Dendritic cell treated with granulocyte-macrophage colony-stimulating factor and Interleukin-4, amounts not matched to agents 40 ng/mL and 50 ng/mL, for 4 days (primary cell): ENCODE results near the gene CD164.
"Not testable (repeated sequence)": the region's sequence is repeated elsewhere in the genome, so short reads cannot be mapped to it uniquely, and the experiment has no call there.

Source experiments
- H3K27ac Mint-ChIP-seq: one replicate; pipeline ENCODE4 v1.8.0; 2022; ENCODE audit warnings: mild to moderate bottlenecking, mixed read lengths
- H3K27me3 Mint-ChIP-seq: one replicate; pipeline ENCODE4 v1.8.0; 2022; ENCODE audit warnings: mild to moderate bottlenecking, mixed read lengths
- H3K36me3 Mint-ChIP-seq: one replicate; pipeline ENCODE4 v1.8.0; 2022; ENCODE audit warnings: low read depth, mixed read lengths
- H3K4me1 Mint-ChIP-seq: one replicate; pipeline ENCODE4 v1.8.0; 2022; ENCODE audit warnings: low read depth, mixed read lengths
- H3K4me3 Mint-ChIP-seq: one replicate; pipeline ENCODE4 v1.8.0; 2022; ENCODE audit warnings: mild to moderate bottlenecking, moderate library complexity, mixed read lengths
- H3K9me3 Mint-ChIP-seq: one replicate; pipeline ENCODE4 v1.8.0; 2022; ENCODE audit warnings: mixed read lengths
- intact Hi-C: fragments of 100-400 bp; cut with micrococcal nuclease; formaldehyde crosslinking; loops from one replicate; pipeline ENCODE4 v1.15.0; 2022

The CD164 gene

GRCh38 chr6:109345986-109346385 lies 36.3 kb downstream of the CD164 start:
- intact Hi-C loops, result no loop called here

GRCh38 chr6:109344226-109344625 lies 38.0 kb downstream of the CD164 start:
- intact Hi-C loops, result no loop called here
- Mint-ChIP-seq H3K4me1 (peaks cover 45% of the 10 kb centered on the region), H3K9me3 (no peaks in the 10 kb centered on the region), H3K27me3 (peaks cover 4% of the 10 kb centered on the region), H3K36me3 (no peaks in the 10 kb centered on the region), H3K4me3 (no peak overlapping the region), H3K27ac (no peak overlapping the region)

More at GRCh38 chr6:109345986-109346385, 36.3 kb downstream of the CD164 start:
- Mint-ChIP-seq H3K4me3 (no peak overlapping the region), H3K36me3 (peaks cover 4% of the 10 kb centered on the region), H3K4me1 (peaks cover 54% of the 10 kb centered on the region), H3K9me3 (no peaks in the 10 kb centered on the region), H3K27ac (no peak overlapping the region), H3K27me3 (peaks cover 4% of the 10 kb centered on the region)

GRCh38 chr6:109343518-109343917 lies 38.7 kb downstream of the CD164 start:
- H3K36me3 Mint-ChIP-seq, result no peaks in the 10 kb centered on the region
- no peak overlapping the region for H3K4me3 Mint-ChIP-seq
- peaks cover 4% of the 10 kb centered on the region for H3K27me3 Mint-ChIP-seq
- no peak overlapping the region for H3K27ac Mint-ChIP-seq
- H3K4me1 Mint-ChIP-seq, result peaks cover 43% of the 10 kb centered on the region
- no peaks in the 10 kb centered on the region for H3K9me3 Mint-ChIP-seq
- intact Hi-C loops, result no loop called here

- Mint-ChIP-seq H3K4me1 (peaks cover 36% of the 10 kb centered on the region), H3K4me3 (no peak overlapping the region), H3K27me3 (peaks cover 4% of the 10 kb centered on the region), H3K27ac (no peak overlapping the region), H3K36me3 (no peaks in the 10 kb centered on the region), H3K9me3 (no peaks in the 10 kb centered on the region)
- intact Hi-C loops, result no loop called here
These were observed 39.4 kb downstream of the CD164 start for GRCh38 chr6:109342911-109343310.

GRCh38 chr6:109342506-109342905 lies 39.8 kb downstream of the CD164 start:
- Mint-ChIP-seq H3K4me1 (peaks cover 35% of the 10 kb centered on the region), H3K4me3 (no peak overlapping the region), H3K27ac (no peak overlapping the region), H3K9me3 (no peaks in the 10 kb centered on the region), H3K36me3 (no peaks in the 10 kb centered on the region), H3K27me3 (peaks cover 4% of the 10 kb centered on the region)
- intact Hi-C loops, result no loop called here

GRCh38 chr6:109340811-109341210 lies 41.5 kb downstream of the CD164 start:
- H3K9me3 Mint-ChIP-seq, result no peaks in the 10 kb centered on the region
- H3K36me3 Mint-ChIP-seq, result no peaks in the 10 kb centered on the region
- H3K4me3 Mint-ChIP-seq, result no peak overlapping the region
- H3K4me1 Mint-ChIP-seq, result peaks cover 38% of the 10 kb centered on the region
- peaks cover 4% of the 10 kb centered on the region for H3K27me3 Mint-ChIP-seq
- H3K27ac Mint-ChIP-seq, result no peak overlapping the region
- intact Hi-C loops, result no loop called here

GRCh38 chr6:109339906-109340678 lies 42.2 kb downstream of the CD164 start:
- intact Hi-C loops, result no loop called here
- peaks cover 38% of the 10 kb centered on the region for H3K4me1 Mint-ChIP-seq

GRCh38 chr6:109336221-109336961 lies 45.9 kb downstream of the CD164 start:
- Mint-ChIP-seq H3K4me1 (peaks cover 35% of the 10 kb centered on the region), H3K4me3 (no peak overlapping the region), H3K9me3 (no peaks in the 10 kb centered on the region), H3K36me3 (no peaks in the 10 kb centered on the region), H3K27me3 (no peaks in the 10 kb centered on the region), H3K27ac (no peak overlapping the region)
- intact Hi-C loops, result no loop called here

More at GRCh38 chr6:109339906-109340678, 42.2 kb downstream of the CD164 start:
- no peak overlapping the region for H3K27ac Mint-ChIP-seq
- H3K9me3 Mint-ChIP-seq, result no peaks in the 10 kb centered on the region
- no peaks in the 10 kb centered on the region for H3K36me3 Mint-ChIP-seq
- no peak overlapping the region for H3K4me3 Mint-ChIP-seq
- H3K27me3 Mint-ChIP-seq, result peaks cover 4% of the 10 kb centered on the region

- H3K36me3 Mint-ChIP-seq, intact Hi-C loops, H3K27ac Mint-ChIP-seq, H3K27me3 Mint-ChIP-seq, H3K9me3 Mint-ChIP-seq, H3K4me3 Mint-ChIP-seq: not testable (repeated sequence)
- H3K4me1 Mint-ChIP-seq, result peaks cover 31% of the 10 kb centered on the region
These were observed 48.4 kb downstream of the CD164 start for GRCh38 chr6:109333870-109334269.

GRCh38 chr6:109332748-109333147 lies 49.5 kb downstream of the CD164 start:
- intact Hi-C loops, result no loop called here
- H3K4me1 Mint-ChIP-seq, result peaks cover 34% of the 10 kb centered on the region
- no peaks in the 10 kb centered on the region for H3K9me3 Mint-ChIP-seq
- no peaks in the 10 kb centered on the region for H3K36me3 Mint-ChIP-seq
- H3K27ac Mint-ChIP-seq, result no peak overlapping the region
- H3K27me3 Mint-ChIP-seq, result no peaks in the 10 kb centered on the region
- no peak overlapping the region for H3K4me3 Mint-ChIP-seq

- Mint-ChIP-seq H3K36me3 (no peaks in the 10 kb centered on the region), H3K4me3 (no peak overlapping the region), H3K4me1 (peaks cover 23% of the 10 kb centered on the region), H3K27ac (no peak overlapping the region), H3K9me3 (no peaks in the 10 kb centered on the region), H3K27me3 (no peaks in the 10 kb centered on the region)
- intact Hi-C loops, result no loop called here
These were observed 51.2 kb downstream of the CD164 start for GRCh38 chr6:109331081-109331480.

- Mint-ChIP-seq H3K27me3 (no peaks in the 10 kb centered on the region), H3K36me3 (no peaks in the 10 kb centered on the region), H3K4me3 (no peak overlapping the region), H3K27ac (no peak overlapping the region), H3K4me1 (peaks cover 22% of the 10 kb centered on the region), H3K9me3 (no peaks in the 10 kb centered on the region)
- intact Hi-C loops, result no loop called here
These were observed 52.0 kb downstream of the CD164 start for GRCh38 chr6:109330263-109330662.

- Mint-ChIP-seq H3K36me3 (no peaks in the 10 kb centered on the region), H3K9me3 (no peaks in the 10 kb centered on the region), H3K4me1 (peaks cover 22% of the 10 kb centered on the region), H3K27ac (no peak overlapping the region), H3K27me3 (no peaks in the 10 kb centered on the region), H3K4me3 (no peak overlapping the region)
- intact Hi-C loops, result no loop called here
These were observed 53.6 kb downstream of the CD164 start for GRCh38 chr6:109328629-109329028.

- Mint-ChIP-seq H3K27ac (no peak overlapping the region), H3K36me3 (no peaks in the 10 kb centered on the region), H3K27me3 (no peaks in the 10 kb centered on the region), H3K4me3 (no peak overlapping the region), H3K4me1 (peaks cover 20% of the 10 kb centered on the region), H3K9me3 (no peaks in the 10 kb centered on the region)
- intact Hi-C loops, result no loop called here
These were observed 54.3 kb downstream of the CD164 start for GRCh38 chr6:109327959-109328358.
